HepG2 (cell line): Measurements from ENCODE around the gene NME1.

Source experiments
- EZH2 ChIP-seq: conservative IDR thresholded peaks from 2 replicates; pipeline ENCODE4 v1.6.1; 2012; ENCODE audit warnings: mild to moderate bottlenecking, low read depth, low read length, moderate library complexity
- KLF16 ChIP-seq, 2 experiments: sonication (generic) in 1 of 2; formaldehyde crosslinking in 1 of 2; IDR thresholded peaks; 2 replicates each; pipeline versions ENCODE4 v1.6.1 to v1.8.0; 2016 to 2023; ENCODE audit warnings: missing genetic modification reagents in 2 of 2, missing compliant biosample characterization in 1 of 2
- NFE2L2 ChIP-seq: fragments of 150-350 bp; IDR thresholded peaks from 2 replicates; pipeline ENCODE4 v1.6.1; 2014; ENCODE audit warnings: low read length
- NFIC ChIP-seq: IDR thresholded peaks from 2 replicates; pipeline ENCODE4 v1.6.1; 2012; ENCODE audit warnings: mild to moderate bottlenecking, low read length, inconsistent platforms
- SMC3 ChIP-seq: IDR thresholded peaks from 2 replicates; pipeline ENCODE4 v1.6.1; 2011; ENCODE audit warnings: low read length, improper control_type of control experiment
- SP2 ChIP-seq: sonication (generic); formaldehyde crosslinking; IDR thresholded peaks from 2 replicates; pipeline ENCODE4 v1.5.1; 2020; ENCODE audit warnings: mild to moderate bottlenecking, missing genetic modification reagents
- SP4 ChIP-seq: sonication (generic); formaldehyde crosslinking; IDR thresholded peaks from 2 replicates; pipeline ENCODE4 v1.8.1; 2023; ENCODE audit warnings: mild to moderate bottlenecking, missing genetic modification reagents
- TF ChIP-seq, protein P1 (sequence below): sonication (generic); formaldehyde crosslinking; IDR thresholded peaks from 2 replicates; pipeline ENCODE4 v1.4.0; 2020; ENCODE audit warnings: missing genetic modification reagents
- TF ChIP-seq, protein P2 (sequence below): sonication (generic); formaldehyde crosslinking; IDR thresholded peaks from 2 replicates; pipeline ENCODE4 v1.5.1; 2020; ENCODE audit warnings: mild to moderate bottlenecking, missing genetic modification reagents
- TF ChIP-seq, protein P3 (sequence below): IDR thresholded peaks from 2 replicates; pipeline ENCODE4 v1.6.1; 2012; ENCODE audit warnings: low read depth, low read length, improper control_type of control experiment
- TF ChIP-seq, protein P4 (sequence below): sonication (generic); formaldehyde crosslinking; IDR thresholded peaks from 2 replicates; pipeline ENCODE4 v1.5.0; 2020; ENCODE audit warnings: mild to moderate bottlenecking, missing genetic modification reagents, moderate library complexity
- TF ChIP-seq, protein P5 (sequence below): sonication (generic); formaldehyde crosslinking; conservative IDR thresholded peaks from 2 replicates; pipeline ENCODE4 v1.8.1; 2023; ENCODE audit warnings: missing genetic modification reagents

DNA sequence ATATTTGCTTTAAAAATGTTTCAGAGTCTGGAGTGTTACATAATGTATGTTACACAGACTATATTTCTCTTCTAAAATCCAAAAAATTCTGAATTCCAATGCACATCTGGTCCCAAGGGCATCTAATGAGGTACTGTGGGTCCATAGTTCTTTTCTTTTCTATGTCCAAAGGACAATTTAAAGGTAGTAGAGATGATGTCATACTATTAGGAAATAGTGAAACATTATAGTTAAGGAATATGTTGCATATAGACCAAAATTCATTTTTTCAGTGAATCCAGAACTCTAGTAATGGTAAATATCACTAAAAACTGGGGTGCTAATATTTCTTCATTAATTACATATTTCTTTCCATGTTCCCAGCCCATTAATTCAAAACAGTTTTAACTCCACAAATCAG, 35.8 kb downstream of the NME1 start:
- TF ChIP-seq EZH2 (no peak), NFIC (no peak), SP4 (CRISPR knock-in tag) (no peak), SP2 (no peak), SMC3 (no peak), NFE2L2 (no peak), KLF16 (CRISPR knock-in tag; IDR thresholded peaks at IDR 0.05) (no peak)
- TF ChIP-seq, protein P1, sequence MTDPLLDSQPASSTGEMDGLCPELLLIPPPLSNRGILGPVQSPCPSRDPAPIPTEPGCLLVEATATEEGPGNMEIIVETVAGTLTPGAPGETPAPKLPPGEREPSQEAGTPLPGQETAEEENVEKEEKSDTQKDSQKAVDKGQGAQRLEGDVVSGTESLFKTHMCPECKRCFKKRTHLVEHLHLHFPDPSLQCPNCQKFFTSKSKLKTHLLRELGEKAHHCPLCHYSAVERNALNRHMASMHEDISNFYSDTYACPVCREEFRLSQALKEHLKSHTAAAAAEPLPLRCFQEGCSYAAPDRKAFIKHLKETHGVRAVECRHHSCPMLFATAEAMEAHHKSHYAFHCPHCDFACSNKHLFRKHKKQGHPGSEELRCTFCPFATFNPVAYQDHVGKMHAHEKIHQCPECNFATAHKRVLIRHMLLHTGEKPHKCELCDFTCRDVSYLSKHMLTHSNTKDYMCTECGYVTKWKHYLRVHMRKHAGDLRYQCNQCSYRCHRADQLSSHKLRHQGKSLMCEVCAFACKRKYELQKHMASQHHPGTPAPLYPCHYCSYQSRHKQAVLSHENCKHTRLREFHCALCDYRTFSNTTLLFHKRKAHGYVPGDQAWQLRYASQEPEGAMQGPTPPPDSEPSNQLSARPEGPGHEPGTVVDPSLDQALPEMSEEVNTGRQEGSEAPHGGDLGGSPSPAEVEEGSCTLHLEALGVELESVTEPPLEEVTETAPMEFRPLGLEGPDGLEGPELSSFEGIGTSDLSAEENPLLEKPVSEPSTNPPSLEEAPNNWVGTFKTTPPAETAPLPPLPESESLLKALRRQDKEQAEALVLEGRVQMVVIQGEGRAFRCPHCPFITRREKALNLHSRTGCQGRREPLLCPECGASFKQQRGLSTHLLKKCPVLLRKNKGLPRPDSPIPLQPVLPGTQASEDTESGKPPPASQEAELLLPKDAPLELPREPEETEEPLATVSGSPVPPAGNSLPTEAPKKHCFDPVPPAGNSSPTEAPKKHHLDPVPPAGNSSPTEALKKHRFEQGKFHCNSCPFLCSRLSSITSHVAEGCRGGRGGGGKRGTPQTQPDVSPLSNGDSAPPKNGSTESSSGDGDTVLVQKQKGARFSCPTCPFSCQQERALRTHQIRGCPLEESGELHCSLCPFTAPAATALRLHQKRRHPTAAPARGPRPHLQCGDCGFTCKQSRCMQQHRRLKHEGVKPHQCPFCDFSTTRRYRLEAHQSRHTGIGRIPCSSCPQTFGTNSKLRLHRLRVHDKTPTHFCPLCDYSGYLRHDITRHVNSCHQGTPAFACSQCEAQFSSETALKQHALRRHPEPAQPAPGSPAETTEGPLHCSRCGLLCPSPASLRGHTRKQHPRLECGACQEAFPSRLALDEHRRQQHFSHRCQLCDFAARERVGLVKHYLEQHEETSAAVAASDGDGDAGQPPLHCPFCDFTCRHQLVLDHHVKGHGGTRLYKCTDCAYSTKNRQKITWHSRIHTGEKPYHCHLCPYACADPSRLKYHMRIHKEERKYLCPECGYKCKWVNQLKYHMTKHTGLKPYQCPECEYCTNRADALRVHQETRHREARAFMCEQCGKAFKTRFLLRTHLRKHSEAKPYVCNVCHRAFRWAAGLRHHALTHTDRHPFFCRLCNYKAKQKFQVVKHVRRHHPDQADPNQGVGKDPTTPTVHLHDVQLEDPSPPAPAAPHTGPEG (CRISPR knock-in tag), result no peak
- TF ChIP-seq, protein P2, sequence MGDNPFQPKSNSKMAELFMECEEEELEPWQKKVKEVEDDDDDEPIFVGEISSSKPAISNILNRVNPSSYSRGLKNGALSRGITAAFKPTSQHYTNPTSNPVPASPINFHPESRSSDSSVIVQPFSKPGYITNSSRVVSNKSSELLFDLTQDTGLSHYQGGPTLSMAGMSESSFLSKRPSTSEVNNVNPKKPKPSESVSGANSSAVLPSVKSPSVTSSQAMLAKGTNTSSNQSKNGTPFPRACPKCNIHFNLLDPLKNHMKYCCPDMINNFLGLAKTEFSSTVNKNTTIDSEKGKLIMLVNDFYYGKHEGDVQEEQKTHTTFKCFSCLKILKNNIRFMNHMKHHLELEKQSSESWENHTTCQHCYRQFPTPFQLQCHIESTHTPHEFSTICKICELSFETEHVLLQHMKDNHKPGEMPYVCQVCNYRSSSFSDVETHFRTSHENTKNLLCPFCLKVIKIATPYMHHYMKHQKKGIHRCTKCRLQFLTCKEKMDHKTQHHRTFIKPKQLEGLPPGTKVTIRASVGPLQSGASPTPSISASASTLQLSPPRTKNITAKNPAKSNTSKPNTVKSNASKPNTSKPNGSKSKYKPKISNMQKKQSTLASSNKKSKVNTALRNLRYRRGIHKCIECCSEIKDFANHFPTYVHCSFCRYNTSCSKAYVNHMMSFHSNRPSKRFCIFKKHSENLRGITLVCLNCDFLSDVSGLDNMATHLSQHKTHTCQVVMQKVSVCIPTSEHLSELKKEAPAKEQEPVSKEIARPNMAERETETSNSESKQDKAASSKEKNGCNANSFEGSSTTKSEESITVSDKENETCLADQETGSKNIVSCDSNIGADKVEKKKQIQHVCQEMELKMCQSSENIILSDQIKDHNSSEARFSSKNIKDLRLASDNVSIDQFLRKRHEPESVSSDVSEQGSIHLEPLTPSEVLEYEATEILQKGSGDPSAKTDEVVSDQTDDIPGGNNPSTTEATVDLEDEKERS, result no peak
- TF ChIP-seq, protein P3, sequence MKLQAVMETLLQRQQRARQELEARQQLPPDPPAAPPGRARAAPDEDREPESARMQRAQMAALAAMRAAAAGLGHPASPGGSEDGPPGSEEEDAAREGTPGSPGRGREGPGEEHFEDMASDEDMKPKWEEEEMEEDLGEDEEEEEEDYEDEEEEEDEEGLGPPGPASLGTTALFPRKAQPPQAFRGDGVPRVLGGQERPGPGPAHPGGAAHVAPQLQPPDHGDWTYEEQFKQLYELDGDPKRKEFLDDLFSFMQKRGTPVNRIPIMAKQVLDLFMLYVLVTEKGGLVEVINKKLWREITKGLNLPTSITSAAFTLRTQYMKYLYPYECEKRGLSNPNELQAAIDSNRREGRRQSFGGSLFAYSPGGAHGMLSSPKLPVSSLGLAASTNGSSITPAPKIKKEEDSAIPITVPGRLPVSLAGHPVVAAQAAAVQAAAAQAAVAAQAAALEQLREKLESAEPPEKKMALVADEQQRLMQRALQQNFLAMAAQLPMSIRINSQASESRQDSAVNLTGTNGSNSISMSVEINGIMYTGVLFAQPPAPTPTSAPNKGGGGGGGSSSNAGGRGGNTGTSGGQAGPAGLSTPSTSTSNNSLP, result no peak
- TF ChIP-seq, protein P4, sequence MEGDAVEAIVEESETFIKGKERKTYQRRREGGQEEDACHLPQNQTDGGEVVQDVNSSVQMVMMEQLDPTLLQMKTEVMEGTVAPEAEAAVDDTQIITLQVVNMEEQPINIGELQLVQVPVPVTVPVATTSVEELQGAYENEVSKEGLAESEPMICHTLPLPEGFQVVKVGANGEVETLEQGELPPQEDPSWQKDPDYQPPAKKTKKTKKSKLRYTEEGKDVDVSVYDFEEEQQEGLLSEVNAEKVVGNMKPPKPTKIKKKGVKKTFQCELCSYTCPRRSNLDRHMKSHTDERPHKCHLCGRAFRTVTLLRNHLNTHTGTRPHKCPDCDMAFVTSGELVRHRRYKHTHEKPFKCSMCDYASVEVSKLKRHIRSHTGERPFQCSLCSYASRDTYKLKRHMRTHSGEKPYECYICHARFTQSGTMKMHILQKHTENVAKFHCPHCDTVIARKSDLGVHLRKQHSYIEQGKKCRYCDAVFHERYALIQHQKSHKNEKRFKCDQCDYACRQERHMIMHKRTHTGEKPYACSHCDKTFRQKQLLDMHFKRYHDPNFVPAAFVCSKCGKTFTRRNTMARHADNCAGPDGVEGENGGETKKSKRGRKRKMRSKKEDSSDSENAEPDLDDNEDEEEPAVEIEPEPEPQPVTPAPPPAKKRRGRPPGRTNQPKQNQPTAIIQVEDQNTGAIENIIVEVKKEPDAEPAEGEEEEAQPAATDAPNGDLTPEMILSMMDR, result no peak
- TF ChIP-seq, protein P5, sequence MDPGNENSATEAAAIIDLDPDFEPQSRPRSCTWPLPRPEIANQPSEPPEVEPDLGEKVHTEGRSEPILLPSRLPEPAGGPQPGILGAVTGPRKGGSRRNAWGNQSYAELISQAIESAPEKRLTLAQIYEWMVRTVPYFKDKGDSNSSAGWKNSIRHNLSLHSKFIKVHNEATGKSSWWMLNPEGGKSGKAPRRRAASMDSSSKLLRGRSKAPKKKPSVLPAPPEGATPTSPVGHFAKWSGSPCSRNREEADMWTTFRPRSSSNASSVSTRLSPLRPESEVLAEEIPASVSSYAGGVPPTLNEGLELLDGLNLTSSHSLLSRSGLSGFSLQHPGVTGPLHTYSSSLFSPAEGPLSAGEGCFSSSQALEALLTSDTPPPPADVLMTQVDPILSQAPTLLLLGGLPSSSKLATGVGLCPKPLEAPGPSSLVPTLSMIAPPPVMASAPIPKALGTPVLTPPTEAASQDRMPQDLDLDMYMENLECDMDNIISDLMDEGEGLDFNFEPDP (CRISPR knock-in tag), result no peak
